Ureter (tissue), 1 donor: Measurements from ENCODE around the gene CLOCK. TPM values are rescaled to one million over a fixed set of nuclear protein-coding genes. Genes with fewer than 3 reads are reported as not detected.

Source experiments
- DNase-seq: peaks from one replicate; pipeline ENCODE4 v3.0.0-alpha.2; 2020; ENCODE audit warnings: low spot score
- total RNA-seq: library from RNA; stranded (reverse); gene quantifications from one replicate; pipeline ENCODE4 v1.2.4, GENCODE V29; 2023
- donor health status: DM: yes; HTN: yes; CAD: no.

Gene CLOCK
- total RNA-seq, 1 donor from 2014 or later, result 31.0 TPM

GRCh38 chr4:55543858-55544257 is 2.9 kb downstream of the CLOCK start:
- DNase-seq, result no peak

DNA sequence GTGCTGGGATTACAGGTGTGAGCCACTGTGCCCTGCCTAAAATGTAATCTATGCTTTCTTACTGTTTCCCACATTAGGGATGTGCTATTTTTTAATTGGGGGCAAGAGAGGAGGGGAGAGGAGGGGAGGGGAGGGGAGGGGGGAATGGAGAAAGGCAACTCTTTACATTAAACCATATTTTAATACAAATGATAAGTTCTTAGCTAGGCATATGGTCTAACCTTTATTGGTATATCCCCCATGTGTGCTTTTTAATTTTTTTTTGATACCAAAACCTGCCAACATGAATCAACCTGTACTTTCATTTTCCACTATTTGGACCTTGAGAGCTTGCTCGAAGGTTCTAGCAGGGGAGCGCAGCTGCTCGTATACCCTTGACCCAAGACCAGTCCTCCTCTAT is 6.4 kb downstream of the CLOCK start:
- no peak for DNase-seq

GRCh38 chr4:55539658-55540057 is 7.1 kb downstream of the CLOCK start:
- DNase-seq, result no peak

DNA sequence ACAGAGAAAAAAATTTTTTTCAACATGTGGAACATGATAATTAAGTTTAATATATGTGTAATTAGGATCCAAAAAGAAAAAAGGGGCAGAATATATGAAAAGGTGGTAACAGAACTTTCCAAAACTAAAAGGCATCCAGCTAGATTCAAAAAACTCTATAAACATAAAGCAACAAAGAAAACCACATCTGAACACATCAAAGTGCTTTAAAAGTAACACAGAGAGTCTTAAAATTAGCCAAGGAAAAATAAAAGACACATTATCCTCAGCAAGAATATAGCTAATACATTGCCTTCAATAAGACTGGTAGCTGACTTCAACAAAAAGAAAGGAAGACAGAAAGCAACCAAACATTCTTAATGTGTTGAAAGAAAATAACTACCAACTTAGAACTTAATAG is 8.2 kb downstream of the CLOCK start:
- DNase-seq, result no peak

DNA sequence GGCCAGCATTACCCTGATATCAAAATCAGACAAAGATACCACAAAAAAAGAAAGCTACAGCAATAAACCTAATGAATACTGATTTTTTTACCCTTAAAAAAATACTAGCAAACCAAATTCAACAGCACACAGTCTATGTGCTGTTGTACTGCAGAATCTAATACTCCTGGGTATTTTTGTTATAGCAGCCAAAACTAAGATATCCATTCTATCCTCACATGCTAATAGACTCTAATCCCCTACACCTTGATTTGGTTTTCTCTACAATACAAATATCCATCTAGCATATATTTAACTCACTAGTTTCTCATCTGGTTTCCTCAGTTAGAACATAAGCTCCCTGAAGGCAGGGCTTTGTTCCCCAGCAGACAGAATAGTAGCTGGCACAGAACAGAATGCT is 12.4 kb downstream of the CLOCK start:
- no peak for DNase-seq

- DNase-seq, result no peak
Measured at GRCh38 chr4:55530691-55531090, 16.0 kb downstream of the CLOCK start.

- no peak for DNase-seq
Measured at GRCh38 chr4:55530167-55530566, 16.5 kb downstream of the CLOCK start.

DNA sequence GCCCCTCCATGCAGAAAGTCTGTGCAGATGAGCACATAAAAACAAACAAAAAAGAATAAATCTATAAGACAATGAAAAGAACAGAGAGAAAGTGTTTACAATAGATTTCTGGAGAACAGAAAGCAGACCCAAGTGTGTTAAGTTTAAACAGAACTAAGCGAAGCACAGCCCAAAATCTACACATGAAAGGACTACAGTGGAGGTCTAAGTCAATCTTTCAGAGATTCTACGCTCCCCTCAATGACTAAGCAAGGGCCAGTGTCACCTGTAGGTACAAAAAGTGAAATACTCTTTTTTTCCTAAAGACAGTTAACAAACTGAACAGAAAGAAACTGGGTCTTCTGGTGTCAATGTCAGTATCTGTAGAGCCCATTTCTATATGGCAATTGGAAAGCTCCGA is 18.2 kb downstream of the CLOCK start:
- no peak for DNase-seq

DNA sequence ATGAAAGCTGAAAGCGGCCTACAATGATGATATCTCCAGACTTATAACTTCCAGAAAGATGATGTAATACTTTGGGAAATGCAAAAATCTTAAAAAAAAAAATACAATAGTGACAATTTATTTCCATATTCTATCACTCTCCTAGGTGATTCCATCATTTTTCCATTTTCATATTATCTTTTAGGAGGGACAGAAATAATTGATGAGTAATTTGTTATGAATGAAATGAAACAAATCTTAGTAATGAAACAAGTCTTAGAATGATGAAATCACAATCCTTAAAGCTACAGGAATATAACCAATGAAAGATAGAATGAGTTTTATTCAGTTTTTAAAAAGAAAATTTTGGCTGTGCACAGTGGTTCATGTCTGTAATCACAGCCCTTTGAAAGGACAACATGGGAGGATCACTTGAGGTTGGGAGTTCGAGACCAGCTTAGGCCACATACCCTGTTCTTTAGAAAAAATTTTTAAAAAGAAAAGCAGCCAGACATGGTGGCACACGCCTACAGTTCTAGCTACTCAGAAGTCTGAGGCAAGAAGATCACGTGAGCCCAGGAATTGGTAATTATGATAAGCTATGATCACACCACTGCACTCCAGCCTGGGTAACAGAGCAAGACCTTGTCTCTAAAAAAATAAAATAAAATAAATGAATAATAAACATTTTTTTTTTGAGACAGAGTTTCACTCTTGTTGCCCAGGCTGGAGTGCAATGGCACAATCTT is 21.7 kb downstream of the CLOCK start:
- DNase-seq, result no peak

DNA sequence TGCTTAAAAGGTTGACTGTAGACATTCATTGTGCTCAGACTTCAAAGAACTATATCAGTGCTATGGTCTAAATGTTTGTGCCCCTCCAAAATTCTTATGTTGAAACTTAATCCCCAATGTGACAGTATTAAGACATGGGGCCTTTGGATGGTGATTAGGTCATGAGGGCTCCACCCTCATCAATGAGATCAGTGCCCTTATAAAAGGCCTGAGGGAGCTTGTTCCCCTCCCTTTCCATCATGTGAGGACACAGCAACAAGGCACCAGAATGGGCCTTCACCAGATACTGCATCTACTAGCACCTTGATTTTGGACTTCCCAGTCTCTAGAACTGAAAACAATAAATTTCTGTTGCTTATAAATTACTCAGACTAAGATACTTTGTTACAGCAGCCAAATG is 28.3 kb downstream of the CLOCK start:
- DNase-seq, result no peak

DNA sequence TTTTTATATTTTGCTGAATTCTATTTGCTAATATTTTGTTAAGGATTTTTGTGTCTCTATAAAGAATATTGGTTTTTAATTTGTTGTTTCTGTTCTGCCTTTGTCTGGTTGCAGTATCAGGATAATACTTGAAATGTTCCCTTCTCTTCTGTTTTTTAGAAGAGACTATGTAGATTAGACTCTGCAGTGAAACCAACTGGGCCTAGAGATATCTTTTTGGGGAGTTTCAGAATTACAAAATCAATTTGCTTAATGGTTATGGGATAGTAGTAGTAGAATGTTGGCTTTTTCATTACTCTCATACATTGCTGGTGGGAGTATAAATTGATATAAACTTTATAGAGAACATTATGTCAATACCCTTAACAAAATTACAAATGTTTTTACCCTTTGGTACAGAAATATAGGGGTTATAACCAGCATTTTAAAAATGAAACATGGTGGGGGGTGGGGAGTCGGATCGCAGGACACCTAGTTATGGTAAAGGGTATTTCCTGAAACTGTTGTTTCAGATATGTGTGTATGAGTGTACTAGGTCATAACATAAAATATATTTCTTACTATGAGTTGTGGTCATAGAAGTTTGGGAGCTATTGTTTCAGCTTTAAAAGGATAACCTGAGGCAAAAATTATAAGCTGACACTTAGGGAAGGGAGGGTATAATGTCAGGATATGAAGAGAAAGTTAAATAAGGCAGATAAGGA is 29.0 kb downstream of the CLOCK start:
- no peak for DNase-seq

GRCh38 chr4:55512922-55513571 is 33.7 kb downstream of the CLOCK start:
- no peak for DNase-seq

GRCh38 chr4:55512077-55512476 is 34.6 kb downstream of the CLOCK start:
- no peak for DNase-seq

DNA sequence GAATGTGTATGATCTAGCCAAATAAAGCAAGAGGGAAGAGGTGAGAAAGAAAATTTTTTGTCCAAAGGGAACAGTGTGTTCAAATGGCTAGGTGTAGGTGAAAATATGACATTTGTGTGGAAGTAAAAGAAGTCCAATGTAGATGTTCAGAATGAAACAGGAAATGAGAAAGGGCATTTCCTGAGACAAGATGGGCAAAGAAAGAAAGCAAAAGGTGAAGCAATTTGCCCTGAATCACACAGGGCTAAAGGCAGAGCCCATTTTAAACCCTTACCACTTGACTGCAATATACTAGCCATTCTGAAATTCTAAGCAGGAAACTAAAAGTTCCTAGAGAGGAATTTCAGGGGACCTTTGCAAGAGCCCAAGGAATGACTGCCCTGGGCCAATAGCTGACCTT is 36.0 kb downstream of the CLOCK start:
- DNase-seq, result no peak

DNA sequence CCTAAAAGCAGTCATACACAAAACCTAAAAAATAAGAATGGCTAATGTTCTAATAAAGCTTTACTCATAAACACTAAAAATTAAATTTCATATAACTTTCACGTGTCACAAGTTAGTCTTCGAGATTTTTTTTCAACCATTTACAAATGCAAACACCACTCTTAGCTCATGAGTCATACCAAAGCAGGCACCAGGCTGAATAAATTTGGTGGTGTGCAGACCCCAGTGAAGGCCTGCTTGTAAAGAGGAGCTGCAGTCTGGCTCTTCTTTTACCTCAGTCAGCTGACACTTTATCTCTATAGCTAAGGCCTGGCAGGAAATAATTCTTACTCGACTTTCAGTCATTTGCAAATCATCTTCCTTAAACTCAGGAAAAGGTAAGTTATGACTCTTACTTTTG is 37.4 kb downstream of the CLOCK start:
- DNase-seq, result no peak

GRCh38 chr4:55507612-55508011 is 39.1 kb downstream of the CLOCK start:
- DNase-seq, result no peak

DNA sequence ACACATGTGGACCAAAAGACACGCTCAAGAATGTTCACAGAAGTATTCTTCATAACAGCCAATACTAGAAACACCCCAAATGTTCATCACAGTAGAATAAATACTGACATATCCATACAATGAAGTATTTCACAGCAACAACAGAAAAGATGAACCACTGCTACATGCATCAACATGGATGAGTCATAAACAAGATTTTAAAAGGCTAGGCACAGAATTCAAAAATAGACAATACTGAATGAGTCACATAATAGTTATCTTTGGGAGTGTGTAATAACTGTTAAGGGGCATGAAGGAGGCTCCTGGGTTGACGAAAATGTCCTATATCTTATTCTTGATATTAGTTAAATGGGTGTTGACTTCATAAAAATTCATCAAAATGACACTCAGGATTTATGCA is 43.5 kb downstream of the CLOCK start:
- DNase-seq, result no peak

DNA sequence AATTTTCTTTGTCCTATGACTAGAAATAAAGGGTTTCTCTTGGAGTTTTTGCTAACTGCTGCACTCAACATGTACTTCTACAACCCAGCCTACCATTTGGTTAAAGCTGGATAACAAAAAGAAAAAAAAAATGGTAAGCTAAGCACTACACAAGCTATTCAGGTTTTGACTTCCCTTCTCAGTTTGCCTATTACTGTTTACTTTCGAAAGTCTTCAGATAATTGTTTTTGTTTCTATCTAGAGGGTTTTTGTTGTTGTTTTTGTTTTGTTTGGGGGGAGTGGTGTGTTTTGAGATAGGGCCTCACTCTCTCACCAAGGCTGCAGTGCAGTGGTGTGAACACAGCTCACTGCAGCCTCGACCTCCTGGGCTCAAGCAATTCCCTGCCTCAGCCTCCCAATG is 46.6 kb downstream of the CLOCK start:
- no peak for DNase-seq

DNA sequence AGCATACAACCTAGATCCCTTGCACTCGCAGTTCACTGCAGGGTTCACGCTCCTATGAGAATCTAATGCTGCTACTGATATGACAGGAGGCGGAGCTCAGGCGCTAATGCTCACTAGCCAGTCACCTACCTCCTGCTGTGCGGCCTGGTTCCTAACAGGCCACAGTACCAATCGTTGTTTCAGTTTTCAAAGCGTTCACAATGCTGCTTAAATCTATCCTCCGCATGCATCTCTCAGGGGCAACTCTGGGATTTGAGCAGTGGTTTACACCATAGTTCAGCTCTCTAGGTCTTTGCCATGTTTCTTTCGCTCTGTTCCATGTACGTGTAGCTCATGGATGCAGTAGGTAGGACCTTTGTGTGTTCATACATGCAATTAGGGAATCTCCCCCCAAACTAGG is 47.2 kb downstream of the CLOCK start:
- no peak for DNase-seq

DNA sequence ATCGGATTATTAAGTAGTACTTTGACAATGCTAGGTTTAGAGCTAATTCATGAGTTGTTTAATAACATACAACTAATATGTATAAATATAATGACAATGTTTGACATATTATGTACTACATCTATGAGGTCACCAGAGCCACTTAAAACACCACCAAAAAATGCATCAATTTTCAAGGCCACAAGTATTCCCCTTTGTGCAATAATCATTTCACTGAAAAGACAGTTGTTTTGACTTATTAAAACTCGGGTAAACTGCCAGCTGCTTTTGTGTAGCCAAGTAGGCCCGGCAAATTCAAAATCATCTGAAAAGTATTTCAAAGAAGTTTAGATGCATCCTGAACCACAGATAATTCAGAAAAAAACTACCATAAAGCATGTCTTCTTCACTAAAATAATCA is 48.7 kb downstream of the CLOCK start:
- no peak for DNase-seq

GRCh38 chr4:55491486-55491885 is 55.2 kb downstream of the CLOCK start:
- DNase-seq, result no peak

DNA sequence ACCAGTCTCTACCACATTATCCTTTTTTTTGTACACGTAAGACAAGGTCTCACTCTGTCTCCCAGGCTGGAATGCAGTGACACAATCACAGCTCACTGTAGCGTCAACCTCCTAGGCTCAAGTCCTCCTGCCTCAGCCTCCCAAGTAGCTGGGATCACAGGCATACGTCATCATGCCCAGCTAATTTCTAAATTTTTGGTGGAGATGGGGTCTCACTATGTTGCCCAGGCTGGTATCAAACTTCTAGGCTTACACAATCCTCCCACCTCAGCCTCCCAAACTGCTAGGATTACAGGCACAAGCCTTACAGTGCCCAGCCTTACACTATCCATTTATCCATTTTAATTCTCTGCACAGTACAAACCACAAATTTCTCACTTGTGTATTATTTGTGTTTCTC is 58.0 kb downstream of the CLOCK start:
- DNase-seq, result no peak

DNA sequence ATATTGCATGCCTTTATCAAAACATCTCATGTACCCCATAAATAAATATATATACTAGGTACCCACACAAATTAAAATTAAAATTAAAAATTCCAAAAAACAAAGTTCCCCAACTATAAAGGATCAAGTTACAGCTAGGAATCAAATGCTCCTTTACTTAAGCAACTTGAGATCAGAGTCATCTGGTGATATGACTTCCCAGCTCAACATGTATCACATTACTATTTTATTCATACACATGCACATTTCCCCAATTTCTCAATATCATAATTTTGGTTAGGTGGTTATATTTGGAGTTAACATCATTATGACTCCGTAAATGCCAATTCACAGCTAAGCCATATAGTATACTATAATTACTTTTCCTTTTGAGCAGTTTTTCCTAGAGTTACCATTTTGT is 60.9 kb downstream of the CLOCK start:
- no peak for DNase-seq
